ENCODE data around the gene CFAP69.

- TF ChIP-seq CTCF (conservative IDR thresholded peaks at IDR 0.05; ENCODE audit: low read depth in 2 of 2) (no peak), EZH2 (IDR thresholded peaks at IDR 0.05; ENCODE audit: low read depth, unreplicated experiment) (no peak), ZNF114 (CRISPR knock-in tag; IDR thresholded peaks at IDR 0.05) (no peak), REST (IDR thresholded peaks at IDR 0.05; ENCODE audit: unreplicated experiment) (no peak), EZH2phosphoT487 (IDR thresholded peaks at IDR 0.05; ENCODE audit: unreplicated experiment) (no peak)
Observed at GRCh38 chr7:90242369-90243168, 2.4 kb upstream of the CFAP69 start.

Measured in GM23338 (cell line).